Activated CD4-positive, alpha-beta T cell treated with anti-CD3 and anti-CD28 coated beads, Interleukin-2, amount 10 ng/mL, durations not matched to agents 24 days and 14 days (primary cell): ENCODE results near the gene HFM1. TPM values are rescaled to one million over a fixed set of nuclear protein-coding genes. Genes with fewer than 3 reads are reported as not detected.

Experiments used
- DNase-seq: peaks from one replicate; pipeline ENCODE4 v3.0.0; 2022
- H3K27ac Mint-ChIP-seq: one replicate; pipeline ENCODE4 v1.8.0; 2022; ENCODE audit warnings: mild to moderate bottlenecking, mixed read lengths
- H3K27me3 Mint-ChIP-seq: one replicate; pipeline ENCODE4 v1.8.0; 2022; ENCODE audit warnings: mixed read lengths
- H3K36me3 Mint-ChIP-seq: one replicate; pipeline ENCODE4 v1.8.0; 2022; ENCODE audit warnings: low read depth, mild to moderate bottlenecking, mixed read lengths
- H3K4me1 Mint-ChIP-seq: one replicate; pipeline ENCODE4 v1.8.0; 2021; ENCODE audit warnings: mixed read lengths
- H3K4me3 Mint-ChIP-seq: one replicate; pipeline ENCODE4 v1.8.0; 2022; ENCODE audit warnings: mild to moderate bottlenecking, moderate library complexity, mixed read lengths
- H3K9me3 Mint-ChIP-seq: one replicate; pipeline ENCODE4 v1.8.0; 2021; ENCODE audit warnings: mixed read lengths
- intact Hi-C: fragments of 100-400 bp; cut with micrococcal nuclease; formaldehyde crosslinking; loops from one replicate; pipeline ENCODE4 v1.15.1; 2023
- total RNA-seq: library from RNA; stranded (reverse); gene quantifications from 2 replicates; pipeline ENCODE4 v1.2.3, GENCODE V29; 2022

Gene HFM1
- total RNA-seq, 1 donor from 2014 or later: not detected

DNA sequence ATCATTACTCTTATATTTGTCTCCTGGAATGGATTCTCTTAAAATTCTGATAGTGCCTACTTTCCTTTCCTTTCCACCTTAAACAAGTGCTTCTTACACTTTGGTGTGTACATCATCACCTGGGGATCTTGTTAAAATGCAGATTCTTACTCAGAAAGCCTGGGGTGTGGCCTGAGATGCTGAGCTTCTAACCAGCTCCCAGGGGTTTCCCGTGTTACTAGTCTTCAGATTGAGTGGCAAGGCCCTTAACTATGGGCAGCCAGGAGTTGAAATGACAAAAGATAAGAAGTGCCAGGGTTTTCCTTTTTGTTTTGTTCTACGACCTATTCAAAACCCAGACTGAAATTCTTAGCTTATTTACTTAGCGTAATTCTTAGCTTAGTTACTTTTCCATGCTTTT is 159.2 kb downstream of the HFM1 start:
- Mint-ChIP-seq H3K27ac (no peak overlapping the region), H3K4me1 (no peaks in the 10 kb centered on the region), H3K36me3 (no peaks in the 10 kb centered on the region), H3K9me3 (no peaks in the 10 kb centered on the region), H3K27me3 (peaks cover 9% of the 10 kb centered on the region), H3K4me3 (no peak overlapping the region)
- DNase-seq: peak; percentile 18
- intact Hi-C loops: no loop called here

DNA sequence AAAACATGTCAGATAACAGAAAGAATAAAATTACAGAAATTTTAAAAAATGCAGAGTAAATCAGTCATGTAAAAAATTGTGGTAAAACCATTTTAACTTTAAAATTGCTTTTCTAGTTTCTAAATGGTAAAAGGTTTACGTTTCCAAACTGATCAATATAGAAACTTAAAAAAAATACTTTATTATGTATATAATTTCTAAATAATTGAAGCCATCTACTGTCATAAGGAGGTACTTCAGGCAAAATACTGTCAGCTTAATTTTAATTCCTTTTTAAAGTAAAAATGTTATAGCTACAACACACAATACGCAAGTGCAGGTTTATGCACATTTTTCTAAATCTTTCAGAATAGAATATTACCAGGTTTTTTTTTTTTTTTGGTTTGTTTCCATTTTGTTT is 159.9 kb downstream of the HFM1 start:
- Mint-ChIP-seq H3K36me3 (no peaks in the 10 kb centered on the region), H3K27me3 (peaks cover 9% of the 10 kb centered on the region), H3K9me3 (no peaks in the 10 kb centered on the region), H3K27ac (no peak overlapping the region), H3K4me1 (no peaks in the 10 kb centered on the region), H3K4me3 (no peak overlapping the region)
- intact Hi-C loops: no loop called here
- no peak for DNase-seq

DNA sequence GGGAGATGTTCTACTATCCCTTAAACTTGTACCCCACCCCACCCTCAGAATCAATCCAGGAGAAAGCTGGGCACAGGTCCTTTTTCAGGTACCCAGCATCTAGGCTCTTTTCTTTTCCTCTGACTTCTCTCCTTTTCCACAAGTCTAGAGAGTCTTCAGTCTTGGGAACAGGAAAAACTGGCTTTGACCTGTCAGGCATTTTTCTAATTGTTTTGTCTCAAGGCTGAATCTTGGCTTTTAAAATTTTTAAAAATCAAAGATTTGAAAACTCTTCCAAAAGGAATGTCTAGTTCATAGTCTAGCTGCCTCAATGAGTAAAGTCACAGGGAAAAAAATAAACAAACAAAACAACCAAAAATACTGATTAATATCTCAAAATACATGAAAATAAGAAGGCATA is 161.5 kb downstream of the HFM1 start:
- DNase-seq: peak; percentile 30
- Mint-ChIP-seq H3K36me3 (no peaks in the 10 kb centered on the region), H3K4me3 (no peak overlapping the region), H3K9me3 (no peaks in the 10 kb centered on the region), H3K27me3 (peaks cover 9% of the 10 kb centered on the region), H3K4me1 (no peaks in the 10 kb centered on the region), H3K27ac (no peak overlapping the region)
- intact Hi-C loops: no loop called here

DNA sequence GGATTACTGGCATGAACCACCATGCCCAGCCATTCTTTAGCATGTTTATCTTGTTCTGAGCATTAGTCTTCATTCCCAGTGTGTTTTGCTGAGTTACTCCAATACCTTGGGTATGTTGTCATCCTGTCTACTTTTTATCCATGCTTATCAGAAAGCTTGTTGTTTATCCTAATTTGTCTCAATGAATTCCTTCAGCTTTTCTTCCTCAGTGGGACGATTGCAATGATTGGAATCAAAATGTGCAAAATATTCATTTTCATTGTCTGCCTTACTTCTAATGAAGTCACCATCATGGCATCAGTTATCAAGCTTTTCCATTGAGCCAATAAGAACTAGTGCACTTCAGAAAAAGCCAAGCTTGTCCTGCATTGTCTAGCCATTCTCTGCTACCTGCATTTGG is 170.5 kb downstream of the HFM1 start:
- Mint-ChIP-seq H3K4me3 (no peak overlapping the region), H3K4me1 (no peaks in the 10 kb centered on the region), H3K9me3 (no peaks in the 10 kb centered on the region), H3K36me3 (no peaks in the 10 kb centered on the region), H3K27ac (no peak overlapping the region), H3K27me3 (no peaks in the 10 kb centered on the region)
- intact Hi-C loops: no loop called here
- peak; percentile 14 for DNase-seq

DNA sequence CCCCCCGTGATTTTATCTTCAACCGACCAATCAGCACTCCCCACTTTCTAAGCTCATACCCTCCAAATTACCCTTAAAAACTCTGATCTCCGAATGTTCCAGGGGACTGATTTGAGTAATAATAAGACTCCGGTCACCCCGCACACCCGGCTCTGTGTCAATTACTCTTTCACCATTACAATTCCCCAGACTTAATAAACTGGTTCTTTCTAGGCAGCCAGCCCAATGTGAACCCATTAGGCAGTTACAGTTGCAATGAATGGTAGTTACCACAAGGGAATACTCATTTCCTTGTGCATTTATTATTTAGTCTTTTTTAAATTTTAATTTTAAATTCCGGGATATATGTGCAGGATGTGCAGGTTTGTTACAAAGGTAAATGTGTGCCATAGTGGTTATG is 177.9 kb downstream of the HFM1 start:
- Mint-ChIP-seq H3K4me1 (no peaks in the 10 kb centered on the region), H3K36me3 (no peaks in the 10 kb centered on the region), H3K4me3 (no peak overlapping the region), H3K27me3 (no peaks in the 10 kb centered on the region), H3K9me3 (no peaks in the 10 kb centered on the region), H3K27ac (no peak overlapping the region)
- intact Hi-C loops: no loop called here
- DNase-seq: peak; percentile 28

DNA sequence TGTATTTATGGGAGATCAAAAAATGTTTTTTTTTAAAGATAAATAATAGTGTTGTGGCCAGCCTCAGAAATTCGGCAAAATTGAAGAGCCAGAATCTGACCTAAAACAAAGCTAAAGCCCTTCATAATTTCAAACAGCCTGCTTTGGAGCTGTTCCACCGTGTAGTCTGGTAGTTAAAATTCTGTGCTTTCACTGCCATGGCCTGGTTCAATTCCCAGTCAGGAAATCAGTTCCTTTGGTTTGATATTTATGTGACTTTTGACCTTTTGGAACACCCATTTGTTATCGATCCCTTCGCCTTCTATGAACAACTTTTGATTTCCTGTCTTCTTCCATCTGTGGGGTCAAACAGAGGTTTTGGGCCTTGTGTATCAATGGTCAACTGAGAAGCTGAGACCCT is 179.8 kb downstream of the HFM1 start:
- intact Hi-C loops: no loop called here
- Mint-ChIP-seq H3K27me3 (no peaks in the 10 kb centered on the region), H3K36me3 (no peaks in the 10 kb centered on the region), H3K9me3 (peaks cover 5% of the 10 kb centered on the region), H3K27ac (no peak overlapping the region), H3K4me1 (no peaks in the 10 kb centered on the region), H3K4me3 (no peak overlapping the region)
- DNase-seq: no peak

DNA sequence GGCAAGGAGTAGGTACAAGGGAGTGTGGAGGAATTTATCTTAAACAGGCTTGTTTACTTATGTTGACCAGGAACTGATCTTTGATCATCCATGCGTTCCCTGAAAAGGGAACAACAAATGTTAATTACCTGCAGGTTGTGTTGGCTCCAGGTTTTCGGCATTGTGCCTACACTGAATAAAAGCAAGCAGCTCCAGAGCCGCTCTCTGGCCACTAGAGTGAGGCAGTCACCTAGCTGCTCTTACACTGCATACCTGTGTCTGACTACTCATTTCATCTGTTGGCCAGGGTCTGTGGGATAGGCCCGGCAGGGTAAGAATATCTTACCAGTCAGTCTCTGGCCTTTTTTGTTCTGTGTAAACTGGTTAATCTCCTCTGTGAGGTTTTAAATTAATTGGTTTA is 183.6 kb downstream of the HFM1 start:
- Mint-ChIP-seq H3K27ac (no peak overlapping the region), H3K4me3 (no peak overlapping the region), H3K4me1 (no peaks in the 10 kb centered on the region), H3K9me3 (peaks cover 9% of the 10 kb centered on the region), H3K27me3 (no peaks in the 10 kb centered on the region), H3K36me3 (no peaks in the 10 kb centered on the region)
- DNase-seq: no peak
- intact Hi-C loops: no loop called here

DNA sequence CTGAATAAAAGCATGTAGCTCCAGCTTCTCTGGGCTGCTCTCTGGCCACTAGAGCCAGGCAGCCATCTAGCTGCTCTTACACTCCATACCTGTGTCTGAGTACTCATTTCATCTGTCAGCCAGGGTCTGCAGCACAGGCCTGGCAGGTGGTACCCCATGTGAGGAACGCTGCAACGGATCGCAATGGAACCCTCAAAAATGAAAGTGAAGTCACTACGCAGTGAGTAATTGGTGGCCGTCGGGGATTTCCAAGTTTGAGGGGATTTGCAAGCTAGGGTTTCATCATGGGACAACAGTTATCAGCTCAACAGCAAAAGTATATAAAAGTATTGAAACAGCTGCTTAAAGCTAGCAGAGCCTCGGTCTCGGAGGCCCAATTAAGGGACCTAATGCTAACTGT is 186.7 kb downstream of the HFM1 start:
- Mint-ChIP-seq H3K4me1 (no peaks in the 10 kb centered on the region), H3K27me3 (no peaks in the 10 kb centered on the region), H3K27ac (no peak overlapping the region), H3K4me3 (no peak overlapping the region), H3K36me3 (no peaks in the 10 kb centered on the region), H3K9me3 (peaks cover 9% of the 10 kb centered on the region)
- DNase-seq: no peak
- intact Hi-C loops: no loop called here

Other genes with a start within 250 kb of the HFM1 start
- 21.4 and 22.3 TPM in 2 replicates for gene CDC7, start 96.0 kb upstream of the HFM1 start, total RNA-seq